Measurements from ENCODE around the gene VPS39. TPM values are rescaled to one million over a fixed set of nuclear protein-coding genes. Genes with fewer than 3 reads are reported as not detected.

Gene VPS39
- total RNA-seq, 5 donors from 2014 or later (not counting 1 experiment from before 2014, with no cell fraction given) = 98.5 to 113 (median 101) TPM

- H3K9me3 ChIP-seq = no peaks in the 10 kb centered on the region
- H3K27ac Mint-ChIP-seq = no peak overlapping the region
- peaks cover 0 to 16% of the 10 kb centered on the region in 2 experiments for H3K27me3 ChIP-seq (replicated peaks in 1 of 2; ENCODE audit: control insufficient read depth in 2 of 2, extremely low read depth in 1 of 2, insufficient read depth in 2 of 2, low read length in 1 of 2)
- no peaks in the 10 kb centered on the region for H3K36me3 ChIP-seq (ENCODE audit: control insufficient read depth in 2 of 2, extremely low read depth in 1 of 2, insufficient read depth in 1 of 2, low read length in 1 of 2)
- ATAC-seq (replicated peaks in 1 of 4) (no peak), DNase-seq (no peak)
- POLR2A ChIA-PET = no interaction called here
- H3K4me1 ChIP-seq (ENCODE audit: control insufficient read depth in 1 of 2, extremely low read depth in 1 of 2, insufficient read depth in 2 of 2, low read length in 2 of 2) = no peaks in the 10 kb centered on the region
- H3K27me3 Mint-ChIP-seq = no peaks in the 10 kb centered on the region
- no peaks in the 10 kb centered on the region for H3K9me3 Mint-ChIP-seq
- CTCF ChIA-PET = no interaction called here
- H3K4me3 Mint-ChIP-seq = no peak overlapping the region
- H3K36me3 Mint-ChIP-seq = no peaks in the 10 kb centered on the region
- H3K27ac ChIP-seq (ENCODE audit: low read length) = no peak overlapping the region
- H3K4me3 ChIP-seq (ENCODE audit: control insufficient read depth in 1 of 2, extremely low read depth in 1 of 2, low read length in 1 of 2) = no peak overlapping the region
- 78% methylated on average over 10 of the region's 17 CpGs for WGBS (ENCODE audit: insufficient coverage)
- no peaks in the 10 kb centered on the region for H3K4me1 Mint-ChIP-seq
Measured at GRCh38 chr15:42150219-42150970, 57.7 kb downstream of the VPS39 start.

- Histone ChIP-seq H3K36me3 (ENCODE audit: control insufficient read depth in 2 of 2, extremely low read depth in 1 of 2, insufficient read depth in 1 of 2, low read length in 1 of 2) (no peaks in the 10 kb centered on the region), H3K4me1 (ENCODE audit: control insufficient read depth in 1 of 2, extremely low read depth in 1 of 2, insufficient read depth in 2 of 2, low read length in 2 of 2) (no peaks in the 10 kb centered on the region), H3K4me3 (ENCODE audit: control insufficient read depth in 1 of 2, extremely low read depth in 1 of 2, low read length in 1 of 2) (no peak overlapping the region), H3K9me3 (no peaks in the 10 kb centered on the region), H3K27ac (ENCODE audit: low read length) (no peak overlapping the region), H3K27me3 (replicated peaks in 1 of 2; ENCODE audit: control insufficient read depth in 2 of 2, extremely low read depth in 1 of 2, insufficient read depth in 2 of 2, low read length in 1 of 2) (peaks cover 0 to 22% of the 10 kb centered on the region in 2 experiments)
- DNase-seq = no peak
- H3K4me3 Mint-ChIP-seq = no peak overlapping the region
- POLR2A ChIA-PET = no interaction called here
- CTCF ChIA-PET = no interaction called here
- H3K36me3 Mint-ChIP-seq = no peaks in the 10 kb centered on the region
- peaks cover 0 to 4% of the 10 kb centered on the region in 2 donors for H3K27me3 Mint-ChIP-seq
- H3K4me1 Mint-ChIP-seq = no peaks in the 10 kb centered on the region
- ATAC-seq (replicated peaks in 1 of 4) = no peak
- 81% methylated on average over 6 of the region's 14 CpGs for WGBS (ENCODE audit: insufficient coverage)
- H3K27ac Mint-ChIP-seq = no peak overlapping the region
- H3K9me3 Mint-ChIP-seq = no peaks in the 10 kb centered on the region
Measured at GRCh38 chr15:42149493-42150218, 58.4 kb downstream of the VPS39 start.

- Mint-ChIP-seq H3K36me3 (no peaks in the 10 kb centered on the region), H3K27me3 (peaks cover 0 to 4% of the 10 kb centered on the region in 2 donors), H3K4me3 (no peak overlapping the region), H3K9me3 (no peaks in the 10 kb centered on the region), H3K27ac (no peak overlapping the region), H3K4me1 (no peaks in the 10 kb centered on the region)
- no peaks in the 10 kb centered on the region for H3K9me3 ChIP-seq
- H3K27me3 ChIP-seq (replicated peaks in 1 of 2; ENCODE audit: control insufficient read depth in 2 of 2, extremely low read depth in 1 of 2, insufficient read depth in 2 of 2, low read length in 1 of 2) = peaks cover 0 to 26% of the 10 kb centered on the region in 2 experiments
- WGBS (ENCODE audit: insufficient coverage) = 78% methylated on average over 9 of the region's 12 CpGs
- H3K36me3 ChIP-seq (ENCODE audit: control insufficient read depth in 2 of 2, extremely low read depth in 1 of 2, insufficient read depth in 1 of 2, low read length in 1 of 2) = no peaks in the 10 kb centered on the region
- CTCF ChIA-PET = no interaction called here
- ATAC-seq (replicated peaks in 1 of 4) (no peak), DNase-seq (no peak)
- POLR2A ChIA-PET = no interaction called here
- no peak overlapping the region for H3K4me3 ChIP-seq (ENCODE audit: control insufficient read depth in 1 of 2, extremely low read depth in 1 of 2, low read length in 1 of 2)
- H3K4me1 ChIP-seq (ENCODE audit: control insufficient read depth in 1 of 2, extremely low read depth in 1 of 2, insufficient read depth in 2 of 2, low read length in 2 of 2) = no peaks in the 10 kb centered on the region
- H3K27ac ChIP-seq (ENCODE audit: low read length) = no peak overlapping the region
Measured at GRCh38 chr15:42148808-42149492, 59.2 kb downstream of the VPS39 start.

- no peak overlapping the region for H3K27ac ChIP-seq (ENCODE audit: low read length)
- no peak overlapping the region for H3K4me3 ChIP-seq (ENCODE audit: control insufficient read depth in 1 of 2, extremely low read depth in 1 of 2, low read length in 1 of 2)
- no peak overlapping the region for H3K4me3 Mint-ChIP-seq
- H3K27me3 Mint-ChIP-seq = peaks cover 0 to 4% of the 10 kb centered on the region in 2 donors
- no peak overlapping the region for H3K27ac Mint-ChIP-seq
- H3K9me3 ChIP-seq = no peaks in the 10 kb centered on the region
- no peaks in the 10 kb centered on the region for H3K36me3 Mint-ChIP-seq
- CTCF ChIA-PET = no interaction called here
- H3K36me3 ChIP-seq (ENCODE audit: control insufficient read depth in 2 of 2, extremely low read depth in 1 of 2, insufficient read depth in 1 of 2, low read length in 1 of 2) = no peaks in the 10 kb centered on the region
- no peaks in the 10 kb centered on the region for H3K4me1 Mint-ChIP-seq
- no peaks in the 10 kb centered on the region for H3K4me1 ChIP-seq (ENCODE audit: control insufficient read depth in 1 of 2, extremely low read depth in 1 of 2, insufficient read depth in 2 of 2, low read length in 2 of 2)
- DNase-seq = no peak
- no peaks in the 10 kb centered on the region for H3K9me3 Mint-ChIP-seq
- peaks cover 0 to 27% of the 10 kb centered on the region in 2 experiments for H3K27me3 ChIP-seq (replicated peaks in 1 of 2; ENCODE audit: control insufficient read depth in 2 of 2, extremely low read depth in 1 of 2, insufficient read depth in 2 of 2, low read length in 1 of 2)
- POLR2A ChIA-PET = no interaction called here
- no peak for ATAC-seq (replicated peaks in 1 of 4)
- WGBS (ENCODE audit: insufficient coverage) = 89% methylated on average over 4 of the region's 4 CpGs
Measured at GRCh38 chr15:42147431-42147735, 60.7 kb downstream of the VPS39 start.

DNA sequence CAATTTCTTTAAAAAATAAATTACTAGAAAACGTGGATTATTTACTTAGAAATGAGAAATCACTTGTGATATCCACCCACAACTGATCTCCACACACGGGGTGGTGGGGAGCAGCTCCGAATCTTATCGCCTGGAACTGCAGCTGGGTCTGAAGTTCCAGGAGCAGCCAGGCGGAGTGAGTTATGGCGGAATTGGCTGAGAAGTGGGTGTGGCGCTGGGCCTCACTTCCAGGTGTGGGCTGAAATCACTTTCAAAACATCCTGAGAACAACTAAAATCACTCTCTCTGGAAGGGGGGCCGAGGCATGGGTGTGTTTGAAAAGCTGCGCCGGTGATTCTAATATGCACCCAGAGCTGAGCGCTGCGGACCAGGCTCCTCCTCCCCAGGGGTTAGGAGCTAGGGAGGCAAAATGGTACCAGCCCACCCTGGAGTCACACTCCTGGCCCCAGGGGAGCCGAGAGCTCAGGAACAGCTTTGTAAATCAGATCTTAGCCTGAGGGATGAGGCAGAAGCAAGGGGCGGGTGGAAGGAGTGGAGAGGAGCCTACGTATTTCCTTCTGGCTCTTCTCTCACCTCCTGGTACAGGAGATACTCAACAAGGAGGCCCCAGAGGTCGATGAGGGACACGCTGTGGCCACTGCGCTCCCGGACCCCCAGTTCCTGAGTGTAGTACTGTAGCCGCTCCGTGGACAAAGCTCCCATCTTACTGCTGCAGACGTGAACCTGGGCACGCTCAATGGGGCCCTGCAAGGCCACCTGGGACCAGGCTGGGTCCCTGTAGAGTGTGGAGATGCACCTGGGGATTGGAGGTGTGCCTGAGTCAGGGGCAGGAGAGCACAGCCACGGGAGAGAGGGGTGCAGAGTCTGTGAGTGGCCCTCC lies 61.3 kb downstream of the VPS39 start:
- 100% methylated on average over 4 of the region's 24 CpGs for WGBS (ENCODE audit: insufficient coverage)
- Histone ChIP-seq H3K4me1 (ENCODE audit: control insufficient read depth in 1 of 2, extremely low read depth in 1 of 2, insufficient read depth in 2 of 2, low read length in 2 of 2) (no peaks in the 10 kb centered on the region), H3K27me3 (replicated peaks in 1 of 2; ENCODE audit: control insufficient read depth in 2 of 2, extremely low read depth in 1 of 2, insufficient read depth in 2 of 2, low read length in 1 of 2) (peaks cover 0 to 31% of the 10 kb centered on the region in 2 experiments), H3K9me3 (no peaks in the 10 kb centered on the region), H3K4me3 (ENCODE audit: control insufficient read depth in 1 of 2, extremely low read depth in 1 of 2, low read length in 1 of 2) (no peak overlapping the region), H3K27ac (ENCODE audit: low read length) (no peak overlapping the region), H3K36me3 (ENCODE audit: control insufficient read depth in 2 of 2, extremely low read depth in 1 of 2, insufficient read depth in 1 of 2, low read length in 1 of 2) (no peaks in the 10 kb centered on the region)
- Mint-ChIP-seq H3K4me1 (no peaks in the 10 kb centered on the region), H3K27me3 (peaks cover 0 to 4% of the 10 kb centered on the region in 2 donors), H3K36me3 (no peaks in the 10 kb centered on the region), H3K27ac (no peak overlapping the region), H3K4me3 (no peak overlapping the region), H3K9me3 (no peaks in the 10 kb centered on the region)
- ChIA-PET CTCF (no interaction called here), POLR2A (no interaction called here)
- DNase-seq (no peak), ATAC-seq (replicated peaks in 1 of 4) (no peak)
